Epithelial cell of esophagus (primary cell): ENCODE results near the gene LMBRD1.
"Not testable (repeated sequence)": the region's sequence is repeated elsewhere in the genome, so short reads cannot be mapped to it uniquely, and the experiment has no call there.

Source experiments
- DNase-seq: peaks from one replicate; pipeline ENCODE4 v3.0.0; 2010; ENCODE audit warnings: low read depth
- H3K4me3 ChIP-seq: 2 replicates; pipeline ENCODE4 v1.5.1; 2011; ENCODE audit warnings: mild to moderate bottlenecking, low read length, control low read depth
- CTCF ChIP-seq: IDR thresholded peaks from 2 replicates; pipeline ENCODE4 v1.5.1; 2011; ENCODE audit warnings: low read depth, mild to moderate bottlenecking, low read length, control low read depth, inconsistent platforms; ENCODE audit not compliant: insufficient read depth; ENCODE audit errors: missing control alignments

Gene LMBRD1

GRCh38 chr6:69801225-69801624, 4.4 kb upstream of the LMBRD1 start:
- no peak overlapping the region for H3K4me3 ChIP-seq
- TF ChIP-seq CTCF, result no peak
- DNase-seq, result no peak

- DNase-seq, H3K4me3 ChIP-seq: not testable (repeated sequence)
Measured at GRCh38 chr6:69798796-69799195, 2.0 kb upstream of the LMBRD1 start.

- TF ChIP-seq CTCF, result no peak
- DNase-seq, result peak; percentile 90
- H3K4me3 ChIP-seq, result peak overlapping the region; percentile 85
Measured at GRCh38 chr6:69796073-69796641, 653 bp downstream of the LMBRD1 start.

GRCh38 chr6:69795469-69796072, 1.2 kb downstream of the LMBRD1 start:
- no peak for TF ChIP-seq CTCF
- no peak for DNase-seq
- peak overlapping the region; percentile 85 for H3K4me3 ChIP-seq

- no peak for DNase-seq
- H3K4me3 ChIP-seq, result no peak overlapping the region
- no peak for TF ChIP-seq CTCF
Measured at GRCh38 chr6:69792292-69792691, 4.5 kb downstream of the LMBRD1 start.

- DNase-seq, result peak; percentile 35
- no peak overlapping the region for H3K4me3 ChIP-seq
- no peak for TF ChIP-seq CTCF
Measured at GRCh38 chr6:69791065-69791471, 5.7 kb downstream of the LMBRD1 start.

GRCh38 chr6:69790629-69791028, 6.2 kb downstream of the LMBRD1 start:
- DNase-seq, result no peak
- TF ChIP-seq CTCF, result no peak
- H3K4me3 ChIP-seq, result no peak overlapping the region

- H3K4me3 ChIP-seq, result no peak overlapping the region
- no peak for TF ChIP-seq CTCF
- no peak for DNase-seq
Measured at GRCh38 chr6:69789578-69789977, 7.2 kb downstream of the LMBRD1 start.

- not testable (repeated sequence) for DNase-seq
Measured at GRCh38 chr6:69787436-69787835, 9.4 kb downstream of the LMBRD1 start.

More at GRCh38 chr6:69787436-69787835, 9.4 kb downstream of the LMBRD1 start:
- H3K4me3 ChIP-seq, result not testable (repeated sequence)
